GM19193 (cell line): ENCODE data around the gene HGF.

Source experiments
- POLR2A ChIP-seq: IDR thresholded peaks from 4 replicates; pipeline ENCODE4 v1.6.1; 2011; ENCODE audit not compliant: insufficient read depth, insufficient read length; ENCODE audit errors: extremely low read depth

HGF gene

DNA sequence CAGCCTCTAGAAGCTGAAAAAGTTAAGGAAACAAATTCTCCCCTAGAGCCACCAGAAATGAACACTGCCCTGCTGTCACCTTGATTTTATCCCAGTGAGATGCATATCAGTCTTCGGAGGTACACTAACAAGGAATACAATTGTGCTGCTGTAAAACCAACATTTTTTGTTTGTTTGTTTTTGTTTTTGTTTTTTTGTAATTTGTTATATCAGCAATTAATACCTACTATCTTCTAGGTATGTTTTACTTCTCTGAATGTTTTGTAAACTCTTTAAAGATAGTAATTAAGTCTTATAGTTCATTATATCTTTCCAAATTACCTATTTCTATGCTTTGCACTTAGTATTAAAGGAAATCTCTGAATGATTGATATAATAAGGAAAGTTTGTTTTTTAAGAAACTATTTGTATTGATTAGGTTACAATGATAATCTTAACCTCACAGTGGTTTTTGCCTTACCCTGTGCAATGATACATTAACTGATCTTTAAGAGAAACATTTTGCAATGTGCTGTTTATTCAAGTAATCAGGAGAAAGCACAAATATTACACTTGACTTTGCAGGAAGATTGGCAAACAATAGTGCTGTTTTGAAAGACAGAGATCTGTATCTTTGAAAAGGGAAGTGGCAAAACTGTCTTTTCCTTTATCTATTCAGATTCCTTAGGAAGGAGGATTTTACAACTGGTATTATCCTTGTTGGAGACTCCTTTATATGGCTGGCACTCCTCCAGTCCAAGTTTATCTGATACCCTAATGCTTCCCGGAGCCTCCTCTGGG lies 11.3 kb upstream of the HGF start:
- no peak for TF ChIP-seq POLR2A

DNA sequence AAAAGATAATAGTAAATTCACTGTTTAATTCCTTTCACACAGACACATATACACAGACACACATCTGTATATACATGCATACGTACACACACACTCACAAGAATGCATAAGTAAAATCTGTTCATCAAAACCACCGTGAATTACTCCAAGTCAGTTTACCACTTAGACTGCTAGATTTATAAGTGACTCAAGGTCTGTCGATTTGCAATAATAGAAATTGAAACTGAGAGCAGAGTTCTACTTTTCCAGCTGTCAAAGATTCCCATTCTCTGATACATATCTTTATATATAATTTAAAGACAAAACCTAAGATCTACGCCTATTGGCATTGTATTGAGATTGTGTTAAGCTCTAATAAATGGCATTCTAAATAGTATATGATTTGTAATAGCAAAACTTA lies 9.9 kb upstream of the HGF start:
- no peak for TF ChIP-seq POLR2A

DNA sequence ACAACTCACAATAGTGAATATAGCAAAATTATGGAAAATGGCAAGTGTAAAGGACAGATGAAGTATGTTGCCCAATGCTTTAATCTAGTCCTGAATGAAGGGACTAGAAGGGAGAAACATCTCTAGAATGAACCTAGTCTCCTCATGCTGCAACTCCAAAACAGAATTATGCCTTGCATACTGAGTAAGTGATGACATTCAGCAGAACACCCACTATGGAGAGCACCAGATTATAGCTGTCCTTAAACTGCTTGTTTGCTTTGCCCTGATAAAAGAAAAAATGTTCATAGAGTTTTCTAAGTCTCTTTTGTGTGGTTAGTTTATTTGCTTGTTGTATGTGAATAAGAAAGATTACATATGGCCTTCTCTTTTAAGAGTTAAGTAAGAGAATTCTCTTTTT lies 7.8 kb upstream of the HGF start:
- TF ChIP-seq POLR2A = no peak

- TF ChIP-seq POLR2A = no peak
Observed at GRCh38 chr7:81776948-81777630, 7.2 kb upstream of the HGF start.

DNA sequence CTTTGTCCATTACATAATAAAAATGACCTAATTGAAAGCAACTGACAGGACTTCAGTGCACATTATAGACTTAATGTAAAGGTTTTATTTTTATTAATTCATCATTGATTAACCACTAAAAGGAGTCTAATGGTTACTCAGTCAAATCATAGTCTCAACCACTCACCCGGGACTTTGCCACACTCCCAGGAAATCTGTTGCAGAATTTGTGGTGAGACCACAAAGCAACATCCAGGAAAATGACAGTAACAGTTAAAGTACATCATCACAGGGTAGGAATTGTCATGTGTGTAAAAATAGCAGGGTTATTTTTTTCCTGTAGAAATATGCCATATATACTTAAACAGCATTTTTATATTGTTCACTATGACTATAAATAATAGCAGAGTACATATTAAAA lies 6.3 kb upstream of the HGF start:
- no peak for TF ChIP-seq POLR2A

- no peak for TF ChIP-seq POLR2A
Observed at GRCh38 chr7:81775560-81775959, 5.7 kb upstream of the HGF start.

DNA sequence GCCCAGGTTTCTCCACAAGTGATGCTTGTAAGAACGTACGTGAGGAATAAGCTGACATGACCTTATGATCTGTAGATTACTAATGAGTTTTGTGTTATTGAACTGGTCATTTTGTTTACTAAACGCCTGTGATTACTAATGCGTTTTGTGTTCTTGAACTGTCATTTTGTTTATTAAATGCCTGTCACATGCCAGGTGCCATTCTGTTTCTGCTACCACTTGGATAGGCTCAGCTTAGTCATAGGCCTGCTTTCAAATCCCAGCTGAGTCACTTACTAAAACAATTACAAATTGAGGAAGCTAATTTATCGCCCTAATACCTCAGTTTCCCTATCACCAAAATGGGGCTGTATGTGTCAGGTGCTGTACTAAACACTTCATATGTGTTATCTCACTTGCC lies 4.7 kb upstream of the HGF start:
- no peak for TF ChIP-seq POLR2A

- no peak for TF ChIP-seq POLR2A
Observed at GRCh38 chr7:81770728-81771223, 929 bp upstream of the HGF start.

GRCh38 chr7:81768951-81769778 lies 682 bp downstream of the HGF start:
- TF ChIP-seq POLR2A = no peak

GRCh38 chr7:81767926-81768325 lies 1.9 kb downstream of the HGF start:
- no peak for TF ChIP-seq POLR2A

DNA sequence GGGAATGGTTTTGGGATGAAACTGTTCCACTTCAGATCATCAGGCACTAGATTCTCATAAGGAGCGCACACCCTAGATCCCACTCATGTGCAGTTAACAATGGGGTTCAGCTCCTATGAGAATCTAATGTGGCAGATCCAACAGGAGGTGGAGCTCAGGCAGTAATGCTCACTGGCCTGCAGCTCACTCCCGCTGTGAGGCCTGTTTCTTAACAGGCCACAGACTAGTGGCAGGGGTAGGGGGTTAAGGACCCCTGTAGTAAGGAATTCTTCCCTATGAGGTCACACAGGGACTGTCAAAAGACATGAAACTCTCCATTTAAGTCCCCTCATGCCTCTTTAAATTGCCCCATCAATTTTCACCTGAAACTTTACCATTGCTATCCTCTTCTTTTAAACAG lies 8.0 kb downstream of the HGF start:
- no peak for TF ChIP-seq POLR2A

DNA sequence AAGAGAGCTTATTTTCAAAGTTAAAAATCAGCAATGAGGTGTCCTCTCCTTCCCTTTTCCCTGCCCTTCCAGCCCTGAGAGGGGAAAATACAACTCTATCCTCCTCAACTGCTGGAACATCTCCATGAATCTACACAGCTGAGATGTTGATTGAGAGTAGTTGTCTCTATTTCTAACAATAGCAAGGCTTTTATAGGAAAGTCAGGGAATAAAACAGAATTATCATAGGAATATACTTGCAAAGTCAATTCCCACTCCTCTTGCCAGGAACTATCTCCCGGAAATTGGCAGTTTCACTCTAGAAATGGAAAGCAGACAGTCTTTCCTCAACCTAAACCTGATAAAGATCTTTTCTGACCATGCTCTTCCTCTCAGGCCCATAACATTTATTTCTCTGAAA lies 8.8 kb downstream of the HGF start:
- TF ChIP-seq POLR2A = no peak

GRCh38 chr7:81754918-81755696 lies 14.7 kb downstream of the HGF start:
- no peak for TF ChIP-seq POLR2A

GRCh38 chr7:81753392-81753791 lies 16.5 kb downstream of the HGF start:
- TF ChIP-seq POLR2A = no peak

- TF ChIP-seq POLR2A = no peak
Observed at GRCh38 chr7:81752318-81752714, 17.5 kb downstream of the HGF start.

DNA sequence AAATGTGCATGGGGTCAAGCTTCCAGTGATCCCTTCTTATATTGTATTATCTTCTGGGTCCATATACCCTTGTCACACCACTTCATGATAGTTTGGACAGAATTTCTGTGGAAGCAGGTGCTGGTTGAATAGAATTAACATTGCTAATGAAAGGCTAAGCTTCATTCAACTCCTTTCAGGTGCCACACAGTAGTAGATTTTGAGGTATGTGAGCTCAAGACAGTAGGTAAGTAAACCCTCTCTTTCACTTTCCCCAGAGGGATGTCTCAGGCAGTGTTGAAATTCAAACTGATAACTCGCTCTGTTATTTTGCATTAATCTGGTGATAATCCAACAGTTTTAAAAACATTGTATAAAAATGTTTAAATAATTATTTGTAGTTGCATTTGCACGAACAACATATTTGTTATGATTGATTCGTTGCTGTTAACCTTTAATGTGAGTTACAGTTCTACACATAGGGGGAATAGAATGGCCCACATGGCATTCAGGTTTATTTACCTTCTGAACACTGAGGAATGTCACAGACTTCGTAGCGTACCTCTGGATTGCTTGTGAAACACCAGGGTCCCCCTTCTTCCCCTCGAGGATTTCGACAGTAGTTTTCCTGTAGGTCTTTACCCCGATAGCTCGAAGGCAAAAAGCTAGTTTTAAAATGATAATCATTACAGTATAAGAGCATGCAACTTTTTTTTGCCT lies 18.1 kb downstream of the HGF start:
- no peak for TF ChIP-seq POLR2A
